ENCODE measurements around the gene ZDHHC24.
"Not testable (repeated sequence)": the region's sequence is repeated elsewhere in the genome, so short reads cannot be mapped to it uniquely, and the experiment has no call there.

ZDHHC24 gene, protein sequence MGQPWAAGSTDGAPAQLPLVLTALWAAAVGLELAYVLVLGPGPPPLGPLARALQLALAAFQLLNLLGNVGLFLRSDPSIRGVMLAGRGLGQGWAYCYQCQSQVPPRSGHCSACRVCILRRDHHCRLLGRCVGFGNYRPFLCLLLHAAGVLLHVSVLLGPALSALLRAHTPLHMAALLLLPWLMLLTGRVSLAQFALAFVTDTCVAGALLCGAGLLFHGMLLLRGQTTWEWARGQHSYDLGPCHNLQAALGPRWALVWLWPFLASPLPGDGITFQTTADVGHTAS

DNA sequence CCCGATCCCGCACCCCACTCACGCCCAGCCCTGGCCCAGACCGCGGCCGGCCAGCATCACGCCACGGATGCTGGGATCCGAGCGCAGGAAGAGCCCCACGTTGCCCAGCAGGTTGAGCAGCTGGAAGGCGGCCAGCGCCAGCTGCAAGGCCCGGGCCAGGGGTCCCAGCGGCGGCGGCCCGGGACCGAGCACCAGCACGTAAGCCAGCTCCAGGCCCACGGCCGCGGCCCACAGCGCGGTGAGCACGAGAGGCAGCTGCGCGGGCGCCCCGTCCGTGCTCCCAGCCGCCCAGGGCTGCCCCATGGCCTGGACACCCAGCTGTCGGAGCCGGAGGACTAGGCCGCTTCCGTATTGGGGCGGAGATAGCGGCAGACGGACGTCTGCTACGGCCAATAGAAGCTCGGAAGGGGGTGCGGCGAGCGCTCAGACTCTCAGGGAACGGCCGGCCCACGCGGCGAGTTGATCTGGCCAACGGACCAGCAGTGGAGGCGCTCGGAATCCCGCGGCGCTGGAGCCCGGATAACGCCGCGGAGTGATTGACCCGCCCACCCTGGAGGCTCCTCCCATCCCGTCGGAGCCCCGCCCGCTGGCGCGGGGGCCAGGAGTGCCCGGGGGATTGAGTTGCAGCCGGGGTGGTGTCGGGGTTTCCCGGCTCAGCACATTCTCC, at the start of gene ZDHHC24:
Gene ZDHHC24, minus strand, starts transcription at position 348 of the 667 bp plus-strand sequence. Its CDS starts 45 bp downstream, at position 303.
- FAIRE-seq: peak; percentile 93

DNA sequence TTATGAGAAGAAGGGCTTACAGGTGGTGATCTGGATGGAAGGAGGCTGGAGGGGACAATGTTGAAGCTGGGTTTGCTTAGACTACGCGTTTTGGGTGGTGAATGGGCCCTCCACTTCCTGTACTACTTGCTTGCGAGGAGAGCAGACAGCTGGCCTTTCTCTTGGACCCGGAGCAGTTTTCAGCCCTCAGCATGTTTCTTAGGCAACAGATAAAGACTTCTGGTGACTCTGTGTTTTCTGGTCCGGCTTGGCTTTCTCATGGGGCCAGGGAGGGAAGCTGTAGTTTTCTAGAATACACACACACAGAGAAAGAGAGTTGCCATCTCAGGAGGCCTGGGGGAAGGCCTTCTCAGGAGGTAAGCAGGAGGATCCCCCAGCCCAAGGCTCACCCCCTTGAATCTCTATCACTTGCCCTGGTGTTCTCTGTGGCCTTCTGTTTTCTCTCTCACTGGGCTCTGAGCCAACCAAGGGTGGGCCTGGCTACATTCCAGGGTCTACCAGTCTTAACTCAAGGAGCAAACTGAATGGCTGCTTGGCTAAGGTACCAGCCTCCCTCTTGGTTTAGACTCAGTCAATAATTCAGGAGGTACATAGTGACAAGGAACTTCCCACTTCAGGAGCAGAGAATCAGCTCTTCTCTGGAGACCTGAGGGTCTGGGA, 49.5 kb upstream of the ZDHHC24 start:
- no peak for FAIRE-seq

DNA sequence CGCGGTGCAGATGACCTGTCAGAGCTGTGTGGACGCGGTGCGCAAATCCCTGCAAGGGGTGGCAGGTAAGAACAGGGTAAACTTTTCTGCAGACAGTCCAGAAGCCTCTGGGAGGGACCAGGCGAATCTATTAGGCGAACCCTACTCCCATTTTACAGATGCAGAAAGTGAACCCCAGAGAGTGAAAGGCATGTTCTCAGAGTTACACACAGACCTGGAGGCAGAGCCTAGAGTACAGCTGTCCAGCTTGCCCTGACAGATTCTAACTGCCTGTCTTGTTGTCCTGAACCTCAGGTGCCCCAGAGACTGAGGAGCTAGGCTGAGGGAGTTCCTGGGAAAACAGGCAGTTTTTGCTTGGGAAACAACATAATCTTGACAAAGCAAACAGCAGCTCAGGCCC, 47.8 kb upstream of the ZDHHC24 start:
- no peak for FAIRE-seq

DNA sequence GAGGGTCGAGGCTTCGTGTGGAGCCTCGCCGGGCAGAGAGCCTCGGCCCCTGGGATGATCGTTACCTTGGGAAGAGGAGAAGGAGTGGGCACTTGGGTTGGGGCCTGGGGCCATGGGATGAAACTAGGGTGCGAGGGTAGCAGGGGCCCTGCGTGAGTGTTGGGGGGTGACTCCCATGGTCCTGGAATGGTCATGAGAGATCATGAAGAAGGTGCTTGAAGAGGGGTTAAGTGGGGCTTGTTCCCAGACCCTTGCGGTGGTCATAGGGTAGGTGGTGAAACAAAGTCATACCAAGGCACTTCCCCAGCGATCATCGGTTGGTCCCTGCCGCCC, 47.4 kb upstream of the ZDHHC24 start:
- FAIRE-seq: no peak

DNA sequence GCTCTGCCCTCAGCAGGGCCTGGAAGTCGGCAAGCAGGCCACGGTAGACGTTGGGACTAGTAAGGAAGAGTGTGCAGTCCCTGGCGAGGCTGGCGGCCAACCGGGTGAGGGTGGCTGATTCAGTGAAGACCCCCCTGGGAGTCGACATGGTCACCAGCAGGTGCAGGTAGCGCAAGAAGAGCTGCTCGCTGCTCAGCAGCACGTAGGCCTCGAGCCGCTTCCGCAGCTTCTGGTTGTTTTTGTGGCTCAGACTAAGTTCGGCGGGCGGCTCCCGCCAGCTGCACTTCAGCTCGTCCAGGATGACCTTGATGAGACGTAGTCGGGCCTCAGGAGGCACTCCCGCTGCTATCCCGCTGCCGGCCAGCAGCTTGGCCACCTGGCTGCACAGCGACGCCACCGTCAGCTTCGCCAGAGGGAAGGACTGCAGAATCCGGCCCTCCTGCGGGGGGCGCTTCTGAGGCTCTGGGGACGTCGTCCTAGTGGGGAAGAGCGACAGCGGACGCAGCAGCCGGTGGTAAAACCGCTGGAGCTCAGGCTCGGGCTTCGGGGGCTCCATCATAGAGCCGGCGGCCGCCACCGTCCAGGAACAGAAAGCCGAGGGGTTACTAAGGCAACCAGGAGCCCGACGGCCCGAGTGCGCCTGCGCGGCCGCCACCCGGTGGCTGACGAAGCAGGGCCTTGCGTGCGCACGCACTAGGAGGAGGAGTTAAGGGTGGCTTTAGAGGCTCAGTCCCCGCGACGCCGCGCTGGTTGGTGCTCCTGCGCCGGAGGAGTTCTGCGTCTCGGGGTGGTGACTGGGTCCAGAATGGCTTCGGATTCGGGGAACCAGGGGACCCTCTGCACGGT, 46.8 kb upstream of the ZDHHC24 start, which contains the start of the genes CCDC87 and CCS:
Gene CCDC87, minus strand, starts transcription at position 607 of the 846 bp plus-strand sequence. Its CDS starts 48 bp downstream, at position 559.
Gene CCS, plus strand, starts transcription at position 729 of the 846 bp plus-strand sequence. Its CDS starts 77 bp downstream, at position 806.
- FAIRE-seq: no peak

DNA sequence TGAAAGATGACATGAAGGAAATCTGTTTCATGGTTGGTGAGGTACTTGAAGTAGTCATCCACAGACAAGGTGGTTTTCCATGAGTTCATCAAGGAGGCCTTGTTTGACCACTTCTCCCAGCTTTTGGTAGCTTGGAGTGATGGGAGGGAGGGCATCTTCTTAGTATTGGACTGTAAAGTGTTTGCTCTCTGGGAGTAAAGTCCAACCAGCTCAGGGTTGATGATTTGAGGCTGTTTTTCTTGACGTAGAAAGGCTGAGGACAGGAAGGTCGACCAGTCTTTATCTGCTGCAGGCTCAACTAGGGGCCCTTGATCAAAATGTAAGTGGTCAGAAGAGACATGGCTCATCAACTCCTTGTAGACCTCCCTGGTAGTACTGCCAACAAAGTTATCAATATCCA, 45.3 kb upstream of the ZDHHC24 start:
- FAIRE-seq: no peak

DNA sequence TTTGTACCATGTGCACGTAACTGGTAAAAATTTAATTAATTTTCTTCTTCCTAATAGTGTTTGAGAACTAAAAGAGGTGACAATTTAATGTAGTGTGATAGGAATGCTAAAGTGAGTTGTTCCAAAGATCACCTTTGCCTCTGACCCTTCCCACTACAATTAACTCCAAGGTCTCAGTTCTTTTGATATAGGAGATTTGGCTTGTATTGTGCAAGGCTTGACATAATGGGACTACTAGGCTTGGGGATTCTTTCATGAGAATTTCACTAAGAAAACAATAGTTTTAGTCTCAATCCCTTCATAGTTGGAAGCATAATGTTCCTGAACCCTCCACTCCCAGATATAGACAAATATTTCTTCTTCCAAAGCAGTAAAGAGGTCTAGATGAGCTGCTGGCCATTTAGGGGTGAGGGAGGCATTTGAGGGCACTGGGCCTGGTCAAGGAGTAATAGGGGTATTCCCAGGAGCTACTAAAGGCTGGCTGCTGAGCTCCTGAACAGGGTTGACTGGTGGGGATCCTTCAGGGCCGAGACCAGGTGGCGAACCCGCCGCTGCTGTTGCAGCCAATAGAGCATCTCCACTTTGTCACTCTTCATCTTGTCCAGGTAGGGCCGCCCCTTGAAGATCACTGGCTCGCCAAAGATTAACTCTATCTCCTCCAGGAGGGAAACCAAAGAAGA, 44.3 kb upstream of the ZDHHC24 start:
- FAIRE-seq: no peak

DNA sequence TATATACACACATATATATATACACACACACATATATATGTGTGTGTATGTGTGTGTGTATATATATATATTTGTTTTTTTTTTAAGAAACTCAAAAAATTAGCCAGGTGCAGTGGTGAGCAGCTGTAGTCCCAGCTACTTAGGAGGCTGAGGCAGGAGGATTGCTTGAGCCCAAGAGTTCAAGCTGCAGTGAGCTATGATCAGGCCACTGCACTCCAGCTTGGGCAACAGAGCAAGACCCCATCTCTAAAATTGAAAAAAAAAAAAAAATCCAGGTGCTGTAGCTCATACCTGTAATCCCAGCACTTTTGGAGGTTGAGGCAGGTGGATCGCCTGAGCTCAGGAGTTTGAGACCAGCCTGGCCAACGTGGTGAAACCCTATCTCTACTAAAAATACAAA, 43.5 kb upstream of the ZDHHC24 start:
- not testable (repeated sequence) for FAIRE-seq

DNA sequence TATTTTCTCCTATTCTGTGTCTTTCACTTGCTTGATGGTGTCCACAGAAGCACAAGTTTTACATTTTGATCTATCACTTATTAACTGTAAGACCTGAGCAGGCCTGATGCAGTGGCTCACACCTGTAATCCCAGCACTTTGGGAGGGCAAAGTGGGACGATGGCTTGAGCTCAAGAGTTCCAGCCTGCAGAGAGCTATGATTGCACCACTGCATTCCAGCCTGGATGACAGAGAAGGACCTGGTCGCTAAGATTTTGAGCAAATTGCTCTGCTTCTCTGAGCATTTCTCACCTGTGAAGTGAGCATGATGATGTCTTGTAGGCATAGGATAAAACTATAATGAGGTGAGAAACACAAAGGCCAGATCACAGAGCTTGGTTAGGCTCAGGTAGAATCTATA, 40.3 kb upstream of the ZDHHC24 start:
- FAIRE-seq: no peak

DNA sequence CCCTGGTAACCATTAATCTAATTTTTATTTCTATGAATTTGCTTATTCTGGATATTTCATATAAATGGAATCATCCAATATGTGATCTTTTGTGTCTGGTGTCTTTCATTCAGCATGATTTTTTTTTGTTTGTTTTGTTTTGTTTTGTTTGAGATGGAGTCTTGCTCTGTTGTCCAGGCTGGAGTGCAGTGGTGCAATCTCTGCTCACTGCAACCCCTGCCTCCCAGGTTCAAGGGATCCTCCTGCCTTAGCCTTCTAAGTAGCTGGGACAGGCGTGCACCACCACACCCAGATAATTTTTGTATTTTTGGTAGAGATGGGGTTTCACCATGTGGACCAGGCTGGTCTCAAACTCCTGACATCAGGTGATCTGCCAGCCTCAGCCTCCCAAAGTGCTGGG, 39.6 kb upstream of the ZDHHC24 start:
- not testable (repeated sequence) for FAIRE-seq

DNA sequence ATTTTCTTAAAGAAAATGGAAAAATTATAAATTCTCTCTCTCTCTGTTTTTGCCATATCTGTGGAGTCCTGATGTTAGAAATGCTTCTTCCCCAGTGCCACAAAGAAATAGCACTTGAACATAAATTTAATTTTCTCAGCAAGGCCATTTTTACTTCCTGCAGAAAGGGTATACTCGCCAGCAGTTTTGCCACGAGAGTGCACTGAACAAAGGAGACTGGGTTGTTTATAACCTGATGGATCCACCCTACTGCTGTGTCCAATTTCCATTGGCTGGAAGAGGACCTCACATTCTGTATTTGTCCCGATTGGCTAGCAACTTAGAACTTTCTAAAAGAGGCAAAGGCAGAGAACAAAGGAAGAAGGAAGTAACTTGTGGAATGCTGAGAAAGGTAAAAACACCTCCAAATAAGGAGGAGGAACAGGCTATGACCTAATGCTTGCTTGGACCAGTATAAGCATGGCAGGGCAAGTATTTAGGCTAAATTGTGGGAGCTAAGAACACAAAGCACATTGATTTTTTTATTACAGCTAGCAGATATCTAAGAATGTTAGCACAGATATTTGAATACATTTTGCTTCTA, 36.8 kb upstream of the ZDHHC24 start:
- not testable (repeated sequence) for FAIRE-seq

DNA sequence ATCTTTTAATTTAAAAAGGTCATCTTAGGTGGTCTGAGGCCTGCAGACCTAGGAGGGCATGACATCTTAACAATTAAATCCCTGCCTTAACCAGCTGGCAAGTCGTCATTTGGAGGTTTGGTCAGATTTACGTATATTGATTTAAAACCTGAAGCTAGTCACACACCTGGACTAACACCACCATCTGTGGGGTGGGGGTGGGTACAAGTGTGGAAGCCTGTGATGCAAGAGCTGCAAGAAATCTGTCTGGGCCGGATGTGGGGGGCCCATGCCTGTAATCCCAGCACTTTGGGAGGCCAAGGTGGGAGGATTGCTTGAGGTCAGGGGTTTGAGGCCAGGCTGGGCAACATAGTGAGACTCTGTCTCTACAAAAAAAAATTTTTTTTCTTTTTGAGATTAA, 35.4 kb upstream of the ZDHHC24 start:
- no peak for FAIRE-seq

DNA sequence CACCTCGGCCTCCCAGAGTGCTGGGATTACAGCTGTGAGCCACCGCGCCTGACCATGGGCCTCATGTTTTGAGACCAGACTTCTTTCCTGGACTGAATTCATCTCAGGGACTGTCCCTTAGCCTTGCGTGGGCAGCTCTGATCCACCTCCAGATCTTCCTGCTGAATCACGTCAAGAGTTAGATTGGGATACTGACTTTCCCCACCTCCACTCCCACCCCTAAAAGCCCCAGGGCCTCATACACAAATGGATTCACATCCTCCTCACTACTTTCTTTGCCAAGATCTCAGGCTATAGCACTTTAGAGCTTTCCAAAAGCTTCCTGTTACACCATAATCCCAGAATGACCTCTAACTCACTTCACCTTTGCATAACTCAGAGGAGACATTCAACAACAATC, 35.0 kb upstream of the ZDHHC24 start:
- no peak for FAIRE-seq

DNA sequence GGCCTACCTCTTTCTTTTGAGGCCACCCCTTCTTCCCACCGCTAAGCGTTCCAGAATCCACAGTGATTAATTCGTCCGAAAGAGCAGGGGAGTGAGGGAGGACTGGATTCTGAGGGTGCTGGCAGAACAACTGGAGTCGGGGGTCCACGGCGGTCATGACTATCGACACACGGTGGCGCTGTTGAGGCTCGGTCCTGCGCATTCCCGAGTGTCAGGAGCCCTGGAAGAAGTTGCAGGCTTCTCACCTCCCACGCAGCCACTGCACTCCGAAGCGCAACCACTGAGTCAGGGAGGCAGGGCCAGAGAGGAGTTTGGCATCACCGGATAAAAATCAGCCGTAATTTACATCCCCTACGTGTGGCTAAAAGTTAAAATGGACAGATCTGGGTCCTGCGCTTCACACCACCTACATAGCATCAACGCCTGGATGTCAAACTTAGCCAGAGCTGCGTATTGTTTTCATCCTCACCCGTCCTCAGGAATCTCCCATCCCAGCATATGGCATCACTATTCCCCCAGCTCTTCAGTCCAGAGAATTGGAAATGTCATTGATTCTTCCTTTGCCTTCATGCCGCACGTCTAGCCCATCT, 33.3 kb upstream of the ZDHHC24 start:
- FAIRE-seq: no peak

DNA sequence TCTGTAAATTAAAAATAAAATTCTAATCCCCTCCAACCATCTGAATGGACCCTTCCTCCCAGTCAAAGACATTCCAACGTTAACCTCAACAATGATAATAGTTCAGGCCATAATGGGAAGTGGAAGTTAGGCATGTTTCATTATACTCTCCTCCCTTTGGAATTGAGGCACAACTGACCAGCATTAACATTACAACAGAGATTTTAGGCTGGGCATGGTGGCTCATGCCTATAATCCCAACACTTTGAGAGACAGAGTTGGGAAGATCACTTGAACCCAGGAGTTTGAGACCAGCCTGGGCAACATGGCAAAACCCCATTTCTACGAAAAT, 25.0 kb upstream of the ZDHHC24 start:
- no peak for FAIRE-seq

DNA sequence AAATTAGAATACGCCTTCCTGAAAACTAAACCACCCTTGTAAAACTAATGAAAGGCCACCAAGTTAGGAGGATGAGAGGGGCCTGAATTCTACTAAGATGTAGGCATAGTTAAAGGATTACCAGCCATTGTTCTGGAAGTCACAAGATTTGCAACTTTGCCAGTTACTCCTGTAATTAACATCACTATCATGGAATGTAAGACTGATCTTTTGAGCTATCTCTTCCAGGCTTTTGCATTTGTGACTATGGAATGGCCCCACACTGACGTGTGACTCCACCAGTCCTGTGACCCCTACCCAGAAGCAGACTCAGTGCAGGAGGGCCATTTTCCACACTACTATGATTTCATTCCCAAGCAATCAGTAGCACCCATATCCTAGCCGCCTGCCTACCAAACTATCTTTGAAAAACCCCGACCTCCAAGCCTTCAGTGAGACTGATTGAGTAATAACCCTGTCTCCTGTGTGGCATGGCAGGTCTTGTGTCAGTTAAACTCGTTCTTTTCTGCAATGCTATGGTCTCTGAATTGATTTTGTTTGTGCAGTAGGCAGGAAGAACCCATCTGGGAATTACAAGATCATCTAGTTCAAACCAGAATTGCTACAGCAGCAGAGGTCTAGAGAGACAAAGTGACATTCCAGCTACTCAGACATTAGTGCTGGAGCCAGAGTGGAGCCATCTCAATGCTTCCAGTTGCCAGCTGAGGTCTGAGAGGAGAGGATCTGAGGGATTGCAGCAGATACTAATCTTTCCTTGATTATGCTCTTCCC, 24.4 kb upstream of the ZDHHC24 start:
- no peak for FAIRE-seq

DNA sequence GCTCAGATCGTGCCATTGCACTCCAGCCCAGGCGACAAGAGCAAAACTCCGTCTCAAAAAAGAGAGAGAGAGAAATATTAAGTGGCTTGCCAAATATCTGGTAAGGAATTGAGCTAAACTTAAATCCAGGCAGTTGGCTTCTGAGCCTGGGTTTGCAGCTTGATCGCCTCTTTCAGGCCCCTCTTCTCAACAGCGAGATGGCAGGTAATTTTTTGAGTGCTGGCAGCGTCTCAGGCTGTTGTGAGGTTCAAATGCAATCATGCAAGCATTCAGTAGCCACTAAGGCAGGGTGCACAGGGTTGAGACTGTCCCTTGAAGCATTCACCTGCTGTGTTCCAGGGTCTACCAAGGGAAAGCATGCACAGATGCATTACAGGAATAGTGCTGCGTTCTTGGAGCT, 23.2 kb upstream of the ZDHHC24 start:
- no peak for FAIRE-seq

DNA sequence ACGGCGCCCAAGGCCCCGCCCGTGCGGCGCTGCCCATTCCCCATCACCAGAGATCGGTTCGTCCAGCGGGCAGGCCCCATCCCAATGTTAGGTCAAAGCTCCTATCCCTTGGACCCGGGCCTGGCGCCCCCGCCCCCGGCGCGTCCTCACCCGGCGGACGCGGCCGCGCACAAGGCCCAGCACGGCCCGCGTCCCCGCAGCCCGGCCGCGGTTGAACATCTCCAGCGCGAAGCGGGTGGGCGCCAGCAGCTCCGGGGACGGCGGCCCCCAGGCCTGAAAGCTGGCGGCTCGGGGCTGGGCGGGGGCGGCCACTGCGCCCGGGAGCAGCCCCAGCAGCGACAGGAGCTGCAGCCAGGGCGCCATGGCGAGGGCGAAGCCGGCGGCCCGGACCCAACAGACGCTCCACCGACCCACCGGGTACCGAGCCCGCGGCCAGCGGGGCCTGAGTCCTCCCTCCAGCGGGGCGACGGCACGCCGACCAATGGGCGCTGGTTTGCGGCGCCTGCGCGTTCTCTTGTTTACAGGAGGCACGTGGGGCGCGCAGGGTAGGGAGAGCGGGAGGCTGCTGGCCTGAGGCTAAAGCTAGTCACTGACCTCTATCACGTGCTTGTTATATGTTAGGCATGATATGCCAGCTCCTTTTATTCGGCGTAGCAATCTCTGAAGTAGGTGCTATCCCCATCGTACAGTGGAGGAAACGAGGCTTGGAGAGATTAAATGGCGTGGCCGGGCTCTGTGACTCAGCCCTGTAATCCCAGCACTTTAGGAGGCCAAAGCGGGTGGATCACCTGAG, 22.5 kb upstream of the ZDHHC24 start, which contains the start of gene CTSF:
Gene CTSF, minus strand, starts transcription at position 483 of the 793 bp plus-strand sequence. Its CDS starts 120 bp downstream, at position 363.
- no peak for FAIRE-seq

DNA sequence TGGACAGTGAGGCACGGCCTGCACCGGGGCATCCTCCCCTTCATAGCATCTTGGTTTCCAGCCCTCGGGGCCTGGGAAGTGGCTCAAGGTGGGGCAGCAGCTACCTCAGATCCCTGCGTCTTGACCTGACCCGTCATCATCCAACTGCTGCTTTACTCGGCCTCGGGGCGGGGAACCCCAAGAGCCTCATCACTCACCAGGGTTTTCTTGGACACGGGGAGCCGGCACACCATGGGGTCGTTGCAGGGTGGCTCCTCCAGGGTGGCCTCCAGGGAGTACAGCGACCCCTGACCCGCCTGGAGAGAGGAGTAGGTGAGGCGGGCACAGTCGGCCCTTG, 21.9 kb upstream of the ZDHHC24 start:
- FAIRE-seq: no peak

DNA sequence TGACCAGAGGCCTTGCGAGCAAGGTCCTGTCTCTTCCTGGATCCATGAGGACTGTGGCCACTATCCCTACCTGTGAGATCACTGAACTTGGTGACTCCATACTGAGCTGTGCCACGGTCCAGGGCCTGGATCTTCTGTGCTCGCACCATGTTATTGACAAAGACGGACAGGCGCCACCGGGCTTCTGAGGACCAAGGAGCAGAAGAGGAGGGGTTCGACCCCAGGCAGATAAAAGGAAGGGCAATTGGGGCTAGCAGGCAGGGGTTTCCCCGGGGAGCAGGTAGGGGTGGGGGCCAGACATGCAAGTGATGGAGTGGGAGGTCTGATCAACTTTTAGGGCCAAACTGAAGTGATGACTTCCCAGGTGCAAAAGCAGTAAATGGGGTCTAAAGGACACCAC, 20.4 kb upstream of the ZDHHC24 start:
- FAIRE-seq: no peak
